GM23338 (cell line): ENCODE data around the gene RNF207. TPM values are rescaled to one million over a fixed set of nuclear protein-coding genes. Genes with fewer than 3 reads are reported as not detected.

Source experiments
- ATAC-seq: fragments of 200-7000 bp; cut with Tn5 transposase; 3 replicates; pipeline ENCODE4 v1.9.1; 2020
- DNase-seq: peaks from one replicate; pipeline ENCODE4 v3.0.0-alpha.2; 2015; ENCODE audit warnings: low spot score
- H2AFZ ChIP-seq: fragments of 200-600 bp; sonication (generic); 2 replicates; pipeline ENCODE4 v1.8.0; 2016; ENCODE audit warnings: antibody characterized with exemption, mild to moderate bottlenecking, moderate library complexity
- H3F3A ChIP-seq: fragments of 200-600 bp; sonication (generic); replicated peaks from 2 replicates; pipeline ENCODE4 v1.8.0; 2017; ENCODE audit warnings: antibody characterized with exemption, mixed run types, low read depth
- H3K27ac ChIP-seq: fragments of 200-600 bp; sonication (generic); 2 replicates; pipeline ENCODE4 v1.6.1; 2016; ENCODE audit warnings: low read depth
- H3K27me3 ChIP-seq: fragments of 200-600 bp; sonication (generic); 2 replicates; pipeline ENCODE4 v1.8.0; 2016; ENCODE audit warnings: mild to moderate bottlenecking, mixed run types, moderate library complexity; ENCODE audit not compliant: insufficient read depth
- H3K36me3 ChIP-seq: fragments of 200-600 bp; sonication (generic); 2 replicates; pipeline ENCODE4 v1.8.0; 2016; ENCODE audit warnings: mild to moderate bottlenecking; ENCODE audit not compliant: insufficient read depth
- H3K4me1 ChIP-seq: fragments of 200-600 bp; sonication (generic); 2 replicates; pipeline ENCODE4 v1.8.0; 2016; ENCODE audit warnings: mild to moderate bottlenecking, moderate library complexity; ENCODE audit not compliant: insufficient read depth
- H3K4me2 ChIP-seq: fragments of 200-600 bp; sonication (generic); 2 replicates; pipeline ENCODE4 v1.7.1; 2017; ENCODE audit warnings: mixed run types
- H3K4me3 ChIP-seq: fragments of 200-600 bp; sonication (generic); 2 replicates; pipeline ENCODE4 v1.6.1; 2016; ENCODE audit warnings: mixed run types
- H3K79me2 ChIP-seq: fragments of 200-600 bp; sonication (generic); replicated peaks from 2 replicates; pipeline ENCODE4 v1.8.0; 2017; ENCODE audit warnings: mild to moderate bottlenecking; ENCODE audit not compliant: insufficient read depth
- H3K9me2 ChIP-seq: fragments of 200-600 bp; sonication (generic); 2 replicates; pipeline ENCODE4 v1.8.0; 2017; ENCODE audit not compliant: insufficient read depth
- H4K20me1 ChIP-seq: fragments of 200-600 bp; sonication (generic); replicated peaks from 2 replicates; pipeline ENCODE4 v1.8.0; 2017; ENCODE audit warnings: mild to moderate bottlenecking; ENCODE audit not compliant: insufficient read depth
- H3K27ac Mint-ChIP-seq: 2 replicates; pipeline ENCODE4 v1.8.0; 2020; ENCODE audit warnings: inconsistent platforms, mild to moderate bottlenecking, moderate library complexity, mixed read lengths
- H3K27me3 Mint-ChIP-seq: 3 replicates; pipeline ENCODE4 v1.8.0; 2022; ENCODE audit warnings: low read depth, mild to moderate bottlenecking, moderate library complexity, mixed read lengths, inconsistent platforms; ENCODE audit not compliant: insufficient read depth, poor library complexity
- H3K36me3 Mint-ChIP-seq: 3 replicates; pipeline ENCODE4 v1.8.0; 2021; ENCODE audit warnings: low read depth, mild to moderate bottlenecking, inconsistent platforms, moderate library complexity, mixed read lengths
- H3K4me1 Mint-ChIP-seq: 3 replicates; pipeline ENCODE4 v1.8.0; 2020; ENCODE audit warnings: mild to moderate bottlenecking, inconsistent platforms, mixed read lengths
- H3K4me3 Mint-ChIP-seq: 3 replicates; pipeline ENCODE4 v1.8.0; 2021; ENCODE audit warnings: moderate library complexity, mild to moderate bottlenecking, inconsistent platforms, mixed read lengths
- H3K9me3 Mint-ChIP-seq: 3 replicates; pipeline ENCODE4 v1.8.0; 2020; ENCODE audit warnings: moderate library complexity, mild to moderate bottlenecking, inconsistent platforms, mixed read lengths
- EZH2 ChIP-seq: fragments of 200-600 bp; sonication (generic); IDR thresholded peaks from one replicate; pipeline ENCODE4 v1.8.0; 2017; ENCODE audit warnings: antibody characterized with exemption, mild to moderate bottlenecking, low read depth; ENCODE audit not compliant: unreplicated experiment
- EZH2phosphoT487 ChIP-seq: fragments of 200-600 bp; sonication (generic); IDR thresholded peaks from one replicate; pipeline ENCODE4 v1.8.1; 2018; ENCODE audit warnings: antibody characterized with exemption; ENCODE audit not compliant: unreplicated experiment
- JUNB ChIP-seq: IDR thresholded peaks from one replicate; pipeline ENCODE4 v1.6.1; 2016; ENCODE audit warnings: antibody characterized with exemption; ENCODE audit not compliant: unreplicated experiment
- NANOG ChIP-seq: IDR thresholded peaks from 2 replicates; pipeline ENCODE4 v1.6.1; 2016; ENCODE audit warnings: antibody characterized with exemption, borderline replicate concordance
- POLR2AphosphoS5 ChIP-seq: IDR thresholded peaks from 2 replicates; pipeline ENCODE4 v1.6.1; 2016; ENCODE audit warnings: antibody characterized with exemption, low read depth
- REST ChIP-seq: IDR thresholded peaks from one replicate; pipeline ENCODE4 v1.6.1; 2018; ENCODE audit warnings: antibody characterized with exemption; ENCODE audit not compliant: unreplicated experiment
- STAT1 ChIP-seq: IDR thresholded peaks from one replicate; pipeline ENCODE4 v1.6.1; 2016; ENCODE audit warnings: antibody characterized with exemption; ENCODE audit not compliant: unreplicated experiment
- ZNF331 ChIP-seq: fragments of 250-450 bp; sonication (Bioruptor Pico); IDR thresholded peaks from 2 replicates; pipeline ENCODE4 v1.5.0; 2020; ENCODE audit warnings: low read depth, mild to moderate bottlenecking, moderate library complexity
- polyA plus RNA-seq: library from polyadenylated mRNA; unstranded; fragments of >200 nt; fragmentation: Nextera tagmentation; extraction: Ambion mirVana; gene quantifications from 2 replicates; pipeline ENCODE4 v1.2.1, GENCODE V29; 2016
- total RNA-seq: library from RNA; depleted of rRNA; stranded (reverse); fragments of >200 nt; shearing (Covaris generic); gene quantifications from 2 replicates; pipeline ENCODE4 v1.2.3, GENCODE V29; 2014
- TF ChIP-seq, protein P1 (sequence below): fragments of 250-450 bp; sonication (Bioruptor Pico); IDR thresholded peaks from 2 replicates; pipeline ENCODE4 v1.5.0; 2020; ENCODE audit warnings: mild to moderate bottlenecking, moderate library complexity
- TF ChIP-seq, protein P2 (sequence below), 2 experiments: fragments of 200-600 bp in 1 of 2; sonication (generic) in 1 of 2; conservative IDR thresholded peaks; 2 replicates each; pipeline versions ENCODE4 v1.5.1 to v1.6.1; 2016 to 2017; ENCODE audit warnings: antibody characterized with exemption in 2 of 2, low read depth in 2 of 2, mild to moderate bottlenecking in 2 of 2, moderate library complexity in 1 of 2

RNF207 gene
- total and polyA plus RNA-seq, 2 experiments from 2014 or later = 1.7 to 2.9 TPM

- no peak for ATAC-seq
- Histone ChIP-seq H3K79me2 (no peaks in the 10 kb centered on the region), H3F3A (peaks cover 14% of the 10 kb centered on the region), H2AFZ (no peak overlapping the region), H3K27me3 (peaks cover 13% of the 10 kb centered on the region), H3K4me1 (no peaks in the 10 kb centered on the region; the same call in 1 of the 2 replicates), H3K4me2 (no peak overlapping the region), H3K27ac (no peak overlapping the region), H3K9me2 (no peaks in the 10 kb centered on the region), H3K36me3 (no peaks in the 10 kb centered on the region), H3K4me3 (no peak overlapping the region), H4K20me1 (no peaks in the 10 kb centered on the region; the same call in 1 of the 2 replicates)
- Mint-ChIP-seq H3K4me3 (no peak overlapping the region), H3K27ac (no peak overlapping the region), H3K36me3 (no peaks in the 10 kb centered on the region), H3K9me3 (no peaks in the 10 kb centered on the region), H3K4me1 (peaks cover 10% of the 10 kb centered on the region; the same call in 2 of the 3 replicates), H3K27me3 (peaks cover 22% of the 10 kb centered on the region)
- TF ChIP-seq, protein P1, sequence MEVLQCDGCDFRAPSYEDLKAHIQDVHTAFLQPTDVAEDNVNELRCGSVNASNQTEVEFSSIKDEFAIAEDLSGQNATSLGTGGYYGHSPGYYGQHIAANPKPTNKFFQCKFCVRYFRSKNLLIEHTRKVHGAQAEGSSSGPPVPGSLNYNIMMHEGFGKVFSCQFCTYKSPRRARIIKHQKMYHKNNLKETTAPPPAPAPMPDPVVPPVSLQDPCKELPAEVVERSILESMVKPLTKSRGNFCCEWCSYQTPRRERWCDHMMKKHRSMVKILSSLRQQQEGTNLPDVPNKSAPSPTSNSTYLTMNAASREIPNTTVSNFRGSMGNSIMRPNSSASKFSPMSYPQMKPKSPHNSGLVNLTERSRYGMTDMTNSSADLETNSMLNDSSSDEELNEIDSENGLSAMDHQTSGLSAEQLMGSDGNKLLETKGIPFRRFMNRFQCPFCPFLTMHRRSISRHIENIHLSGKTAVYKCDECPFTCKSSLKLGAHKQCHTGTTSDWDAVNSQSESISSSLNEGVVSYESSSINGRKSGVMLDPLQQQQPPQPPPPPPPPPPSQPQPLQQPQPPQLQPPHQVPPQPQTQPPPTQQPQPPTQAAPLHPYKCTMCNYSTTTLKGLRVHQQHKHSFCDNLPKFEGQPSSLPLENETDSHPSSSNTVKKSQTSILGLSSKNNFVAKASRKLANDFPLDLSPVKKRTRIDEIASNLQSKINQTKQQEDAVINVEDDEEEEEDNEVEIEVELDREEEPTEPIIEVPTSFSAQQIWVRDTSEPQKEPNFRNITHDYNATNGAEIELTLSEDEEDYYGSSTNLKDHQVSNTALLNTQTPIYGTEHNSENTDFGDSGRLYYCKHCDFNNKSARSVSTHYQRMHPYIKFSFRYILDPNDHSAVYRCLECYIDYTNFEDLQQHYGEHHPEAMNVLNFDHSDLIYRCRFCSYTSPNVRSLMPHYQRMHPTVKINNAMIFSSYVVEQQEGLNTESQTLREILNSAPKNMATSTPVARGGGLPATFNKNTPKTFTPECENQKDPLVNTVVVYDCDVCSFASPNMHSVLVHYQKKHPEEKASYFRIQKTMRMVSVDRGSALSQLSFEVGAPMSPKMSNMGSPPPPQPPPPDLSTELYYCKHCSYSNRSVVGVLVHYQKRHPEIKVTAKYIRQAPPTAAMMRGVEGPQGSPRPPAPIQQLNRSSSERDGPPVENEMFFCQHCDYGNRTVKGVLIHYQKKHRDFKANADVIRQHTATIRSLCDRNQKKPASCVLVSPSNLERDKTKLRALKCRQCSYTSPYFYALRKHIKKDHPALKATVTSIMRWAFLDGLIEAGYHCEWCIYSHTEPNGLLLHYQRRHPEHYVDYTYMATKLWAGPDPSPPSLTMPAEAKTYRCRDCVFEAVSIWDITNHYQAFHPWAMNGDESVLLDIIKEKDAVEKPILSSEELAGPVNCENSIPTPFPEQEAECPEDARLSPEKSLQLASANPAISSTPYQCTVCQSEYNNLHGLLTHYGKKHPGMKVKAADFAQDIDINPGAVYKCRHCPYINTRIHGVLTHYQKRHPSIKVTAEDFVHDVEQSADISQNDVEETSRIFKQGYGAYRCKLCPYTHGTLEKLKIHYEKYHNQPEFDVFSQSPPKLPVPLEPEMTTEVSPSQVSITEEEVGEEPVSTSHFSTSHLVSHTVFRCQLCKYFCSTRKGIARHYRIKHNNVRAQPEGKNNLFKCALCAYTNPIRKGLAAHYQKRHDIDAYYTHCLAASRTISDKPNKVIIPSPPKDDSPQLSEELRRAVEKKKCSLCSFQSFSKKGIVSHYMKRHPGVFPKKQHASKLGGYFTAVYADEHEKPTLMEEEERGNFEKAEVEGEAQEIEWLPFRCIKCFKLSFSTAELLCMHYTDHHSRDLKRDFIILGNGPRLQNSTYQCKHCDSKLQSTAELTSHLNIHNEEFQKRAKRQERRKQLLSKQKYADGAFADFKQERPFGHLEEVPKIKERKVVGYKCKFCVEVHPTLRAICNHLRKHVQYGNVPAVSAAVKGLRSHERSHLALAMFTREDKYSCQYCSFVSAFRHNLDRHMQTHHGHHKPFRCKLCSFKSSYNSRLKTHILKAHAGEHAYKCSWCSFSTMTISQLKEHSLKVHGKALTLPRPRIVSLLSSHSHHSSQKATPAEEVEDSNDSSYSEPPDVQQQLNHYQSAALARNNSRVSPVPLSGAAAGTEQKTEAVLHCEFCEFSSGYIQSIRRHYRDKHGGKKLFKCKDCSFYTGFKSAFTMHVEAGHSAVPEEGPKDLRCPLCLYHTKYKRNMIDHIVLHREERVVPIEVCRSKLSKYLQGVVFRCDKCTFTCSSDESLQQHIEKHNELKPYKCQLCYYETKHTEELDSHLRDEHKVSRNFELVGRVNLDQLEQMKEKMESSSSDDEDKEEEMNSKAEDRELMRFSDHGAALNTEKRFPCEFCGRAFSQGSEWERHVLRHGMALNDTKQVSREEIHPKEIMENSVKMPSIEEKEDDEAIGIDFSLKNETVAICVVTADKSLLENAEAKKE (CRISPR knock-in tag) = no peak
- TF ChIP-seq, protein P2, sequence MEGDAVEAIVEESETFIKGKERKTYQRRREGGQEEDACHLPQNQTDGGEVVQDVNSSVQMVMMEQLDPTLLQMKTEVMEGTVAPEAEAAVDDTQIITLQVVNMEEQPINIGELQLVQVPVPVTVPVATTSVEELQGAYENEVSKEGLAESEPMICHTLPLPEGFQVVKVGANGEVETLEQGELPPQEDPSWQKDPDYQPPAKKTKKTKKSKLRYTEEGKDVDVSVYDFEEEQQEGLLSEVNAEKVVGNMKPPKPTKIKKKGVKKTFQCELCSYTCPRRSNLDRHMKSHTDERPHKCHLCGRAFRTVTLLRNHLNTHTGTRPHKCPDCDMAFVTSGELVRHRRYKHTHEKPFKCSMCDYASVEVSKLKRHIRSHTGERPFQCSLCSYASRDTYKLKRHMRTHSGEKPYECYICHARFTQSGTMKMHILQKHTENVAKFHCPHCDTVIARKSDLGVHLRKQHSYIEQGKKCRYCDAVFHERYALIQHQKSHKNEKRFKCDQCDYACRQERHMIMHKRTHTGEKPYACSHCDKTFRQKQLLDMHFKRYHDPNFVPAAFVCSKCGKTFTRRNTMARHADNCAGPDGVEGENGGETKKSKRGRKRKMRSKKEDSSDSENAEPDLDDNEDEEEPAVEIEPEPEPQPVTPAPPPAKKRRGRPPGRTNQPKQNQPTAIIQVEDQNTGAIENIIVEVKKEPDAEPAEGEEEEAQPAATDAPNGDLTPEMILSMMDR (conservative IDR thresholded peaks at IDR 0.05; ENCODE audit: low read depth in 2 of 2) = no peak
- TF ChIP-seq REST (no peak), STAT1 (no peak), ZNF331 (CRISPR knock-in tag) (no peak), POLR2AphosphoS5 (no peak), EZH2phosphoT487 (no peak), EZH2 (no peak), JUNB (no peak), NANOG (no peak)
- DNase-seq = no peak
Observed at GRCh38 chr1:6265151-6265550, 59.2 kb downstream of the RNF207 start.
